Breast epithelium (tissue), 3 donors: ENCODE data around the gene MIER2.

Source experiments
- POLR2A ChIP-seq: fragments of 450-650 bp; IDR thresholded peaks from one replicate; pipeline ENCODE4 v1.6.1; 2016; ENCODE audit warnings: antibody characterized with exemption, mild to moderate bottlenecking, moderate library complexity
- POLR2AphosphoS5 ChIP-seq, 3 donors: sonication (generic); formaldehyde crosslinking; IDR thresholded peaks; one replicate each; pipeline ENCODE4 v1.6.1; 2017; ENCODE audit warnings: antibody characterized with exemption in 3 of 3

GRCh38 chr19:296476-297225, 47.9 kb downstream of the MIER2 start:
- TF ChIP-seq POLR2A (no peak), POLR2AphosphoS5 (IDR thresholded peaks at IDR 0.05) (no peak)
